ENCODE measurements around the gene MCTP1.
"Not testable (repeated sequence)": the region's sequence is repeated elsewhere in the genome, so short reads cannot be mapped to it uniquely, and the experiment has no call there.

The MCTP1 gene

GRCh38 chr5:95029569-95030366, 255.1 kb downstream of the MCTP1 start:
- no peak for DNase-seq (ENCODE audit: low spot score)

- no peak for DNase-seq (ENCODE audit: low spot score)
These were observed 257.1 kb downstream of the MCTP1 start for GRCh38 chr5:95027775-95028174.

GRCh38 chr5:95027151-95027721, 257.7 kb downstream of the MCTP1 start:
- no peak for DNase-seq (ENCODE audit: low spot score)

- DNase-seq (ENCODE audit: low spot score): no peak
These were observed 258.2 kb downstream of the MCTP1 start for GRCh38 chr5:95026718-95027117.

- DNase-seq (ENCODE audit: low spot score): no peak
These were observed 261.8 kb downstream of the MCTP1 start for GRCh38 chr5:95022967-95023695.

- no peak for DNase-seq (ENCODE audit: low spot score)
These were observed 264.5 kb downstream of the MCTP1 start for GRCh38 chr5:95020345-95020744.

- DNase-seq (ENCODE audit: low spot score): no peak
These were observed 265.9 kb downstream of the MCTP1 start for GRCh38 chr5:95018946-95019345.

GRCh38 chr5:95018511-95018910, 266.4 kb downstream of the MCTP1 start:
- no peak for DNase-seq (ENCODE audit: low spot score)

GRCh38 chr5:95009812-95010211, 275.1 kb downstream of the MCTP1 start:
- no peak for DNase-seq (ENCODE audit: low spot score)

GRCh38 chr5:95007921-95008597, 276.8 kb downstream of the MCTP1 start:
- no peak for DNase-seq (ENCODE audit: low spot score)

- DNase-seq (ENCODE audit: low spot score): no peak
These were observed 279.1 kb downstream of the MCTP1 start for GRCh38 chr5:95005811-95006210.

DNA sequence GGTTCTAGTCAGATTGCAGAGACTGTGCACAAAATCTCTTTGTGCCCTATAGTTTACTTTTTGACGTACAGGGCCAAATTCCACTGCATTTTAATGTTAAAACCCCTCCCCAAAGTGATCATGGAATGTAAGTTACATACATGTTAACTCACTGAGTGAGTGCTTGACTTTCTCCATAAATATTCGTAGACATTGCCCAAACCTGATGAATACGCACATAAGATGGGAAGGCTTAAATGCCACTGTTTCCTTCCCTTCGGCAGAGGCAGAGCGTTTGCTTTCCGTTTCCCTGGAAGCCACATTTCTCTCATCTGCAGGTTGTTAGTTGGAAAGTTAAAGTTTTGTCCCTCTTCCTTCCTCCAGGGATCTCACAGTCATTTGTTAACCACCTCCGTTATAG, 286.2 kb downstream of the MCTP1 start:
- no peak for DNase-seq (ENCODE audit: low spot score)

DNA sequence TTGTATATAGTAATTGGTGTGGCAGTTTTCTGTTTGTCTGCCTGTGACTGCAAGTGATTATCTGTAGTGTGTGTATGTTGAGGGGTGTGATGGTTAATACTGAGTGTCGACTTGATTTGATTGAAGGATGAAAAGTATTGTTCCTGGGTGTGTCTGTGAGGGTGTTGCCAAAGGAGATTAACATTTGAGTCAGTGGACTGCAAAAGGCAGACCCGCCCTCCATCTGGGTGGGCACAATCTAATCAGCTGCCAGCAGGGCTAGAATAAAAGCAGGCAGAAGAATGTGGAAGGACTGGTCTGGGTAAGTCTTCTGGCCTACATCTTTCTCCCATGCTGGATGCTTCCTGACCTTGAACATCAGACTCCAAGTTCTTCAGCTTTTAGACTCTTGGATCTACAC, 290.4 kb downstream of the MCTP1 start:
- DNase-seq (ENCODE audit: low spot score): not testable (repeated sequence)

- no peak for DNase-seq (ENCODE audit: low spot score)
These were observed 291.4 kb downstream of the MCTP1 start for GRCh38 chr5:94993491-94993890.

- no peak for DNase-seq (ENCODE audit: low spot score)
These were observed 292.6 kb downstream of the MCTP1 start for GRCh38 chr5:94992325-94992724.

- DNase-seq (ENCODE audit: low spot score): peak; percentile 32
These were observed 300.9 kb downstream of the MCTP1 start for GRCh38 chr5:94983861-94984535.

- no peak for DNase-seq (ENCODE audit: low spot score)
These were observed 307.5 kb downstream of the MCTP1 start for GRCh38 chr5:94977437-94977836.

- DNase-seq (ENCODE audit: low spot score): no peak
These were observed 308.0 kb downstream of the MCTP1 start for GRCh38 chr5:94976853-94977252.

DNA sequence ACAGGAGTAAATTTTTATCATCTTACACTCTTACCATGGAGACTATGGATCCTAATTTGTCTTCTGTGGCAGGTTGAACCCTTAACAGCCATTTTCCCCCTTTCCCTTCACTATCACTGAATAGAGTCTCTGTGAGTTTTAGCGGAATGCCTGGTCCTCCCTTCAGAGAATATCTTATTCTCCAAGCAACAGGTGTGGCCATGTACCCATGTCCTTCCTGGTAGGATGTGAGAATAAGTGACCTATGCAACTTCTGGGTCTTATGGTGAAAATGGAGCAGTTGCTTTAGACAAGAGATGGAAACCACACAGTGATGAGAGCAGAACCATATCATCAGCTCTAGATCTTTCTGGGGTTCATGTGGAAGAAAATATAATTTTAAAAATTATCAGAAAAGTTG, 312.6 kb downstream of the MCTP1 start:
- no peak for DNase-seq (ENCODE audit: low spot score)

DNA sequence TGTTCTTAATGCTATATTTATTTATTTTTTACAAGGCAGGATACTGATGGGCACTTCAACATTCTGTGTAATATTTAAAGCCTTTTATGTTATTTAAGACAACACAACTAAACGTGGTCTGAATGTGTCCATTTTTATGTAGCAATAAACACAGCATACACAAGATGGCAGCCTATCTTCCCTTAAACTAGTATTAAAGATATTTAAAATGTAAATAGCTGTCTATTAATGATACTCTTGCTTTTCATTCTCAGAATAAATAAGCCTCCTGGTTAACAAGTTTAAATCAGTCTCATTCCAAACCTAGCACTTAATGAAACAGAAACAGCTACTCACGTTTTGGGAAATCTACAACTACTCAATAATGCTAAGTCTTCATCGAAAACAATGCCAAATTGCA, 315.7 kb downstream of the MCTP1 start:
- no peak for DNase-seq (ENCODE audit: low spot score)

- peak; percentile 23 for DNase-seq (ENCODE audit: low spot score)
These were observed 316.3 kb downstream of the MCTP1 start for GRCh38 chr5:94968507-94969095.

DNA sequence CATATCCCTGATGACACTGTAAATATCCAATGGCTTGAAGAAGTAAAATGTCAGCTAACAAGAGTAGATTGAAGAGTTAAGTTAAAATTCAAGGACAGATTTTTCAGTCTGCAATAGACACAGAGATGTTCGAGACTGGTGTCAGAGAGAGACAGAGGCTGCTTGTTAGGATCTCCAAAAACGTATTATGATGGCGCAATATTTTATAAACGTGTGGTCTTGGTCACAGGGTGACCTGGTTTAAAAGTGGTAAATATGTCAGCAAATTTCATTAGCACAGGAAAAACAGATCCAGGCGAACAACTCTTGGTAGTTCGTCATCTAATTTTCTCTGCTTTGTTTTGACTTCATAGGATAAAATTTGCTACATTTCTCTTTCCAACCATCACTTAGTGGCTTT, 317.4 kb downstream of the MCTP1 start:
- DNase-seq (ENCODE audit: low spot score): no peak
